CD4-positive, alpha-beta T cell treated with Interleukin-4 for 4 hours (primary cell): ENCODE measurements around the gene PRR35.

Experiments
- DNase-seq: peaks from one replicate; pipeline ENCODE4 v3.0.0-alpha.2; 2020

The PRR35 gene

GRCh38 chr16:565419-566330 is 5.5 kb downstream of the PRR35 start:
- DNase-seq: no peak

GRCh38 chr16:566475-567372 is 6.5 kb downstream of the PRR35 start, which contains the start of gene NHLRC4:
Gene NHLRC4 (plus strand): TSS chr16:567005. CDS start chr16:568048, 1,043 bp downstream.
- peak; percentile 32 for DNase-seq

GRCh38 chr16:567373-568256 is 7.4 kb downstream of the PRR35 start:
- no peak for DNase-seq

- DNase-seq: no peak
These were observed 8.4 kb downstream of the PRR35 start for GRCh38 chr16:568401-569258.

- DNase-seq: peak; percentile 46
These were observed 9.5 kb downstream of the PRR35 start, which contains the start of gene PIGQ for GRCh38 chr16:569445-570254. Gene PIGQ (plus strand): TSS chr16:569968. CDS start chr16:574075, 4,107 bp downstream.

- no peak for DNase-seq
These were observed 12.9 kb downstream of the PRR35 start for GRCh38 chr16:572865-573650.

- no peak for DNase-seq
These were observed 14.0 kb downstream of the PRR35 start for GRCh38 chr16:574021-574760.

GRCh38 chr16:575354-576196 is 15.4 kb downstream of the PRR35 start:
- no peak for DNase-seq

GRCh38 chr16:576197-576822 is 16.1 kb downstream of the PRR35 start:
- no peak for DNase-seq

- DNase-seq: no peak
These were observed 16.6 kb downstream of the PRR35 start for GRCh38 chr16:576823-577201.

- DNase-seq: no peak
These were observed 17.6 kb downstream of the PRR35 start for GRCh38 chr16:577796-578195.

- no peak for DNase-seq
These were observed 18.2 kb downstream of the PRR35 start for GRCh38 chr16:578232-578869.

GRCh38 chr16:578870-579405 is 18.7 kb downstream of the PRR35 start:
- DNase-seq: peak; percentile 50

GRCh38 chr16:580141-580945 is 20.1 kb downstream of the PRR35 start:
- no peak for DNase-seq

- DNase-seq: no peak
These were observed 20.8 kb downstream of the PRR35 start for GRCh38 chr16:580946-581498.
